Left hindlimb (tissue), 1 donor: ENCODE measurements around the gene IST1.
"Not testable (repeated sequence)": the region's sequence is repeated elsewhere in the genome, so short reads cannot be mapped to it uniquely, and the experiment has no call there.

Source experiments
- DNase-seq: peaks from one replicate; pipeline ENCODE4 v3.0.0-alpha.2; 2018

The IST1 gene

DNA sequence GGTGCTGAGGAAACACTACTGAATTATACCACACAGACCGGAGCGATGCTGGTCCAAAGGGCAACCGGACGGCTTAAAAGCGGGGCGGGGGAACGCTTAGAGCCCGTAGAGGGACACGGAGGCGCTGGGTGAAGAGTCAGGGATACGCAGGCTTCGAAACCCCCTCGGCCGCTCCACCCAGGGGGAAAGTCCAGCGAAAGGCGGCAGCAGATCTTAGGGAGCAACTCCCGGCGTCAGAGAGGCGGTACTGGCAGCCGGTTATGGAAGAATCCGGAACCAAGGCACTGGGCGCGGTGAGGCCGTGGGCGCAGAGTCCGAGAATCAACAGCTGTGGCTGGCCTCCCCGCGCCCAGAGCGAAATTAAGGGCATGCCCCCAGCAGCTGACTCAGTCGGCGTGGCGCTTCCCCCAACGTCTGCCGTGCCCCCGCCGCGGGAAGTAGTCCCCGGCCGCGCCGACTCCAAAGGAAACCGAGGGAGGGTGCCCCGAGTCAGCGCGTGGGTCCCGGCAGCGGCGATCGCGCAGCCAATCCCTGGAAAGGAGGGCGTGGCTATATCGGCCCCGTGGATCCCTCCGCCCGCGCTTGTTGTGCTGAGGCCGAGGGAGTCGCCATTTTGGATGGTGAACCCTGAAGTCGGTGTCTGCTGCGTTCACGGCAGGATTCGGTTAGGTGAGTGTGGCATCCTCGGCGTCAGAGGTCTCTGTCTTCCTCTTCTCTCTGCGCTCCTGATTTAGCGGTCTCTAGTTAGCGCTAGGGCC is at the start of gene IST1:
Gene IST1 (plus strand): TSS at position 611 of the 758 bp plus-strand sequence. CDS start 20,110 bp downstream, outside the sequence.
- peak; percentile 98 for DNase-seq

- peak; percentile 94 for DNase-seq
Measured at GRCh38 chr16:71845639-71846430, 49.5 kb upstream of the IST1 start, which contains the start of gene ATXN1L. Gene ATXN1L, plus strand, starts transcription at chr16:71845976. Its CDS starts 3,765 bp downstream, at chr16:71849741.

- no peak for DNase-seq
Measured at GRCh38 chr16:71846431-71846830, 48.9 kb upstream of the IST1 start.

- no peak for DNase-seq
Measured at GRCh38 chr16:71847096-71847495, 48.2 kb upstream of the IST1 start.

DNA sequence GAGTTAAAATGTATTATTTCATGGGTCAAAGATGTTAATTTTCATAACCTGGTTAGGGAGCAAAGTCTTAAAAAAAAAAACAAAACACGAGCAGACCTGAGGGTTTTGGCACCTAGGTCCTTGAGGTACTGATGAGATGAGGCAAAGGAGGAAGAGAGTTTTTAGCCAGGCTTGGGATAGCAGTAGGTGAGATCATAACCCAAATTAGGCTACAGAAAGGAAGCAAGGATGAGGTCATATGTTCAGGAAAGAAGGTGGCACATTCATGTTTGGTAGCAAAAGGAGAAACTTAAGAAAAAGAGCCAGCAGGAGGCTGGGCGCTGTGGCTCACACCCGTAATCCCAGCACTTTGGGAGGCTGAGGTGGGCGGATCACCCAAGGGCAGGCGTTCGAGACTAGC is 46.7 kb upstream of the IST1 start:
- DNase-seq: no peak

DNA sequence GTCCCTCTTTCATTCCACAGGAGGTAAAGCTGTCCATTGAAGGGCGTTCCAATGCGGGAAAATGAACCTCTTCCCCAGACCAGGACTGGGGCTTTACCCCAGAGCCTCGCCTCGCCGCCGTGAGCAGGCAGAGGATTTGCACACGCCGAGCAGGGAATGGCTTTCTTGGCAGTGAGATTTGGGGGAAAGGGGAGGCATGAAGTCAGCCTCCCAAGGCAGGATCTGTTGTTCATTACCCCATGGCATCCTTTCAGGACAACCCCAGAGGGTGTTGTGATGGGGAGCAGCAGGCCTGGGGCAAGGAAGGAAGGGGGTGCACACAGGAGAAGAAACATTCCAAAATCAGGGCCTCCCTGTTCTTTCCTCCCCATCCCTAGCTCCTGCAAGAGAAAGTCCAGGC is 43.6 kb upstream of the IST1 start:
- no peak for DNase-seq

DNA sequence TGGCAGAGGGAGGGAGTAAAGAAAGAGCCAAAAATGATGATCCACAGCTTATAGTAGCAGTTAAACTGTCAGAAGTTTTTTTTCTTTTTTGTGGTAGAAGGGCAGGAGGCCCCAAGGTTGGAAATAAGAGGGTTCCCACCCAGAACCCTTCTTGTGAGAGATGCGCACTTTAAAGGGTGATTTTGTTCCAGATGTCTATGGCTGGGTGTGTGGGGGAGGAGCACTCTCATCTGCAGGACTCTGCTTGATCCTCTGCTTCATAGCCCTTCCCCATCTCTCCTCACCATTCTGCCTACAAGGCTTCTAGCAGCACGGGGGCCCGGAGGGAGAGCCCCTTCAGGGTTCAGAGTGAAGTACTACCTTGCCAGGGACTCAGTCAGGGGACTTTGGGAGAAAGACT is 43.2 kb upstream of the IST1 start:
- DNase-seq: no peak

- DNase-seq: no peak
Measured at GRCh38 chr16:71852561-71852960, 42.8 kb upstream of the IST1 start.

DNA sequence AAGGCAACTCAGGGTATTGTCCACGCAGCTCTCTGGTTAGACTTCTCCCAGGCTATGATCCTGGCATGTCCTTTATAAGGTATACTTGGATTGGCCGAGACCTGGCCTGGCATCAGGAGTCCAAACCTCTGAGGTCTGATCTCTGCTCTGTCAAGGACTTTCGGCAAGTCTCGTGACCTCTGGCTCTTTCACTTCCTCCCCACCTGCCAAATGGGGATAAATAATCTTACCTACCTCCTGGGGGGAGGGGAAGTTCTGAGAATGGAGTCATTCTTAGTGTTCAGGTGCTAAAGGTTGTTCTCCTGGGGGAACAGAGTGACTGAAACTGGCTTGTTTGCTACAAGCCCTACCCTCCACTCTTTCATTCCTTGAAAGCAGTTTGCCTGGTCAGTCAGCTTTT is 41.9 kb upstream of the IST1 start:
- DNase-seq: no peak

DNA sequence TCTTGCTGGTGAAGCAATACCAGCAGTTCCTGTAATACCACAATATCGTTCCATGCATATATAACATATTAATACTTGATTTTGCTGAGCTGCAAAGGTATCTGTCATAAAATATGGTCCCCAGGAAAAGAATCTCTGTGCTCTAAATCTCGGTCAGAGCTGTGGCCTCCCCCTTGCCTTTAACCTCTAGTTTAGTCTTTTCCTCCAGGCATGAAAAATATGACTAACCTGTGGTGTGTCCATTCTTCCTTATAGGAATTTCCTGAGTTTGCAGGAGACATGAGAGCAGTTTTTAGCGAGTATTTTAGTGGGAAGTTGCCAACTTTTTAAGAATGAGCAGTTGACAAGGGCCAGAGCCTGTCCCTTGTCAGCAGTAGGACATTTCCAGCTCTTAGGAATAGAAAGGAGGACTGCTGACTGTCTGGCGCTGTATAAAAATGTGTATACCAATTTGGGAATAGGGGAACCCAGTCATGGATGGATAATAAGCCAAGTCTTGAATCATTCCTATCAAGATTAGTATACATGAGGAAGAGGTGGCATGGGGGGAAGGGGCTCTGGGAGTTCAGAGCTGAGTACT is 40.9 kb upstream of the IST1 start:
- DNase-seq: no peak

- no peak for DNase-seq
Measured at GRCh38 chr16:71855937-71856662, 39.2 kb upstream of the IST1 start.

- no peak for DNase-seq
Measured at GRCh38 chr16:71859762-71860521, 35.4 kb upstream of the IST1 start.

- no peak for DNase-seq
Measured at GRCh38 chr16:71863995-71864394, 31.3 kb upstream of the IST1 start.

GRCh38 chr16:71865173-71865863 is 30.0 kb upstream of the IST1 start:
- no peak for DNase-seq

DNA sequence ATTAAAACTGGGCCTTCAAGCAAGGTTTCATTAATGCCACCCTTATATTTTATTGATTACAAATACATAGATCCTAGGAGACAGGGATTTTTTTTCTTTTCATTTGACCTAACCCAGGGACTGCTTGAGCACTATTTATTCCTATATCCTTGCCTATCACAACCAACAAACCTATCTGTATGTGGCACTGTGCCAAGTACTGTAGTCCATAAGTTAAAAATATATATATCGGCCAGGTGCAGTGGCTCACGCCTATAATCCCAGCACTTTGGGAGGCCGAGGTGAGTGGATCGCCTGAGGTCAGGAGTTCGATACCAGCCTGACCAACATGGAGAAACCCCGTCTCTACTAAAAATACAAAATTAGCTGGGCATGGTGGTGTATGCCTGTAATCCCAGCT is 28.2 kb upstream of the IST1 start:
- DNase-seq: not testable (repeated sequence)

DNA sequence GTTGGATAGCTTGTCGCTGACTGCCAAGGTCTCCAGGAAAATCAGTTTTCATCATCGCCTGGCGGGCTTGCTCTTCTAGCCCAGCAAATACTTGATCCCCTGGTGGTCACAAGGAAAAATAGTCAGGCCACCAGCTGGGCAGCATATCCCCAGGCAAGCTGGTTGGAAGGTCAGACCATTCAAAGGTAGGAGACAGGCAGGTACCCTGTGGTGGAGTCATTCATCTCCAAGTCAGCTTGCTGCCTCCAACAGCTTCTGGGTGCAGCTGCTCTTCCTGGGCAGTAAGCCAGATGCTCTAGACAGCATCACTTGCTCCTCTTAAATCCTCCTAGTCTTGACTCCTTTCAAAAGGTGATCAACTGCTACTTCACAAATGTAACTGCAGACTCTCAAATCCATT is 27.4 kb upstream of the IST1 start:
- DNase-seq: no peak

DNA sequence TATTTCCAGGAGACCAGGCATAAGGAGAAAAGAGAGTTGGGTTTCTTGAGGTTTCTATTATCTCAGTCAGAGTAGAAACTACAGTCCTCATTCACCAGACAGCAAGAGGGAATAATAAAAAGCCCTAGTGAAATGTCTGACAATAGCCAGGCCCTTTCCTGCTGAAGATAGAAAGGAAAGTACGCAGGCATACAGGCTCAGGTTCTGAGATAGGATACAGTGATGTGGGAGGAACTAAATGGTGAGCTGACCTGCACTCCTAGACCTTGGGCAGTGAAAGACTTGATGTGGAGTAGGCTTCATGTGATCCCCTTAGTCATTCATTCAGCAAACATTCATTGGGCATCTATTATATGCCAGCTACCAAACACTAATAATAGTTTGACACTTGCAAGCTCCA is 26.2 kb upstream of the IST1 start:
- no peak for DNase-seq

GRCh38 chr16:71870818-71871217 is 24.5 kb upstream of the IST1 start:
- no peak for DNase-seq

GRCh38 chr16:71873199-71873598 is 22.1 kb upstream of the IST1 start:
- DNase-seq: no peak

DNA sequence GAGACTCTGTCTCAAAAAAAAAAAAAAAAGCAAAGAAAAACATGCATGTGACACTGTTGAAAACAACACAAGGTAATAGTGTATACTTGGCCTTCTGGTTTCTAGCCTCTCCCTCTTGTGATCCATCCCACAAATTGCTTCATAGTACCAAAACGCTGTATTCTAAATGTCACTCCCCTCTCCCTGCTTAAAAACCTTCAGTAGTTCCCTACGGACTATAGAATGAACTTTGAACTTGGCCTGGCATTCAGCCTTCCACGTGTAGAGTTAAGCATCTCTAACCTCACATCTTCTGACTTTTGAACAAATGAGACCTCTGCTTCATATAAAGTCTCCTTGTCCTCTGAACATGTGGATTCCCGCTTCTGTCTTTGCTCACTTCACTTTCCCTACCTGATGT is 16.4 kb upstream of the IST1 start:
- DNase-seq: no peak

GRCh38 chr16:71880176-71880575 is 15.2 kb upstream of the IST1 start:
- no peak for DNase-seq
